GM13976 (cell line): ENCODE measurements around the gene MED13.

Source experiments
- DNase-seq: peaks from one replicate; pipeline ENCODE4 v3.0.0; 2012; ENCODE audit warnings: low spot score
- CTCF ChIP-seq: IDR thresholded peaks from 2 replicates; pipeline ENCODE4 v1.5.1; 2012; ENCODE audit warnings: borderline replicate concordance, mild to moderate bottlenecking; ENCODE audit not compliant: insufficient read depth; ENCODE audit errors: extremely low read depth, missing control alignments, control extremely low read depth
- in situ Hi-C: fragments of 300-500 bp; cut with MboI; formaldehyde crosslinking; loops from one replicate; pipeline ENCODE4 v1.12.0; 2022; ENCODE audit warnings: low sequenced_read_pairs, mixed read lengths, inconsistent platforms; ENCODE audit not compliant: unreplicated experiment

MED13 gene

GRCh38 chr17:61968757-61969156, 96.3 kb downstream of the MED13 start:
- in situ Hi-C loops, result no loop called here
- DNase-seq, result no peak
- TF ChIP-seq CTCF, result no peak

GRCh38 chr17:61967729-61968128, 97.3 kb downstream of the MED13 start:
- no peak for DNase-seq
- TF ChIP-seq CTCF, result no peak
- in situ Hi-C loops, result no loop called here

- in situ Hi-C loops, result no loop called here
- DNase-seq, result no peak
- TF ChIP-seq CTCF, result no peak
Observed at GRCh38 chr17:61966191-61966590, 98.9 kb downstream of the MED13 start.

GRCh38 chr17:61955619-61956018, 109.5 kb downstream of the MED13 start:
- no peak for DNase-seq
- TF ChIP-seq CTCF, result no peak

GRCh38 chr17:61947367-61948078, 117.6 kb downstream of the MED13 start:
- in situ Hi-C loops, result no loop called here
- no peak for TF ChIP-seq CTCF
- DNase-seq, result no peak

More at GRCh38 chr17:61955619-61956018, 109.5 kb downstream of the MED13 start:
- in situ Hi-C loops, result no loop called here

- TF ChIP-seq CTCF, result no peak
- in situ Hi-C loops, result no loop called here
- DNase-seq, result no peak
Observed at GRCh38 chr17:61946359-61946758, 118.7 kb downstream of the MED13 start.
